Stimulated activated CD8-positive, alpha-beta memory T cell treated with anti-CD3 and anti-CD28 coated beads, Interleukin-2, amount 100 ng/mL, for 48 hours (primary cell): ENCODE measurements around the gene MYO3A.
"Not testable (repeated sequence)": the region's sequence is repeated elsewhere in the genome, so short reads cannot be mapped to it uniquely, and the experiment has no call there.

Experiments used
- DNase-seq, 2 donors: peaks; one replicate each; pipeline ENCODE4 v3.0.0-alpha.2; 2020; ENCODE audit warnings: low read depth in 2 of 2

MYO3A gene

GRCh38 chr10:25982107-25982506 lies 48.1 kb downstream of the MYO3A start:
- DNase-seq: no peak

- no peak for DNase-seq
Observed at GRCh38 chr10:25988583-25988982, 54.6 kb downstream of the MYO3A start.

GRCh38 chr10:25989951-25990350 lies 55.9 kb downstream of the MYO3A start:
- no peak for DNase-seq

GRCh38 chr10:25999295-25999981 lies 65.4 kb downstream of the MYO3A start:
- DNase-seq: no peak

GRCh38 chr10:26000971-26001370 lies 66.9 kb downstream of the MYO3A start:
- no peak for DNase-seq

GRCh38 chr10:26002466-26002865 lies 68.4 kb downstream of the MYO3A start:
- not testable (repeated sequence) for DNase-seq

- no peak for DNase-seq
Observed at GRCh38 chr10:26015092-26015491, 81.1 kb downstream of the MYO3A start.

GRCh38 chr10:26022831-26023230 lies 88.8 kb downstream of the MYO3A start:
- no peak for DNase-seq

GRCh38 chr10:26024303-26024702 lies 90.3 kb downstream of the MYO3A start:
- no peak for DNase-seq

GRCh38 chr10:26025523-26025922 lies 91.5 kb downstream of the MYO3A start:
- DNase-seq: no peak

- DNase-seq: no peak
Observed at GRCh38 chr10:26029858-26030257, 95.8 kb downstream of the MYO3A start.

- DNase-seq: no peak
Observed at GRCh38 chr10:26031300-26031699, 97.3 kb downstream of the MYO3A start.

GRCh38 chr10:26043469-26043868 lies 109.4 kb downstream of the MYO3A start:
- no peak for DNase-seq

GRCh38 chr10:26044141-26044749 lies 110.2 kb downstream of the MYO3A start:
- no peak for DNase-seq

- DNase-seq: no peak
Observed at GRCh38 chr10:26046073-26046700, 112.2 kb downstream of the MYO3A start.

- DNase-seq: no peak
Observed at GRCh38 chr10:26048756-26049155, 114.7 kb downstream of the MYO3A start.

- no peak for DNase-seq
Observed at GRCh38 chr10:26052326-26052725, 118.3 kb downstream of the MYO3A start.

- DNase-seq: no peak
Observed at GRCh38 chr10:26057466-26057865, 123.4 kb downstream of the MYO3A start.

GRCh38 chr10:26064106-26064505 lies 130.1 kb downstream of the MYO3A start:
- no peak for DNase-seq

GRCh38 chr10:26067680-26068079 lies 133.7 kb downstream of the MYO3A start:
- no peak for DNase-seq

GRCh38 chr10:26080971-26081370 lies 146.9 kb downstream of the MYO3A start:
- not testable (repeated sequence) for DNase-seq

- DNase-seq: no peak
Observed at GRCh38 chr10:26081459-26081858, 147.4 kb downstream of the MYO3A start.

GRCh38 chr10:26085549-26085948 lies 151.5 kb downstream of the MYO3A start:
- no peak for DNase-seq
